GM18511 (cell line): Measurements from ENCODE around the gene DUSP5.

Source experiments
- ATAC-seq: cut with Tn5 transposase; IDR thresholded peaks from one replicate; pipeline ENCODE4 v1.9.1; 2021; ENCODE audit warnings: mild to moderate bottlenecking, moderate library complexity; ENCODE audit not compliant: unreplicated experiment

Gene DUSP5

GRCh38 chr10:110540031-110540430 lies 42.3 kb downstream of the DUSP5 start:
- no peak for ATAC-seq

- no peak for ATAC-seq
Observed at GRCh38 chr10:110544958-110545537, 47.3 kb downstream of the DUSP5 start.

DNA sequence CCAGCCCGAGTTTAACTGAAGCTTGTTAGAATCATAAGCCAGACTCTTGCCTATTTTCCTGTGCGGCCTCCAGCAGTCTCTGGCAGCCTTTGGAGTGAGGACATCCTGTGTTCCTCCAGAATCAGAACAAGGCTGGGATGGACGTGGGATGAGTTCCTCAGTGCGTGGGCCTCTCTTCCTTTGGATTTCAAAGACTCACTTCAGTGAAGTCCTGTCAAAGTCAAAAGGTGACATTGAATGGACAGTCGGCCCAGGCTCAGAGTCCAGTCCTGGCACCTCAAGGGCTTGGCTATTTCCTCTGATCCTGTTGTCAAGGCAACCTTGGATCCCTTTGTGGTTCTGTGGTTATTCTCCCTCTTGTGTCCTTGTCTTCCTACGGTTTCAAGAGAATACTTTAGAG lies 48.4 kb downstream of the DUSP5 start:
- no peak for ATAC-seq

GRCh38 chr10:110546499-110547110 lies 48.9 kb downstream of the DUSP5 start:
- no peak for ATAC-seq

GRCh38 chr10:110547139-110547761 lies 49.5 kb downstream of the DUSP5 start:
- ATAC-seq: no peak

- no peak for ATAC-seq
Observed at GRCh38 chr10:110548002-110548401, 50.3 kb downstream of the DUSP5 start.

- no peak for ATAC-seq
Observed at GRCh38 chr10:110549211-110549610, 51.5 kb downstream of the DUSP5 start.

DNA sequence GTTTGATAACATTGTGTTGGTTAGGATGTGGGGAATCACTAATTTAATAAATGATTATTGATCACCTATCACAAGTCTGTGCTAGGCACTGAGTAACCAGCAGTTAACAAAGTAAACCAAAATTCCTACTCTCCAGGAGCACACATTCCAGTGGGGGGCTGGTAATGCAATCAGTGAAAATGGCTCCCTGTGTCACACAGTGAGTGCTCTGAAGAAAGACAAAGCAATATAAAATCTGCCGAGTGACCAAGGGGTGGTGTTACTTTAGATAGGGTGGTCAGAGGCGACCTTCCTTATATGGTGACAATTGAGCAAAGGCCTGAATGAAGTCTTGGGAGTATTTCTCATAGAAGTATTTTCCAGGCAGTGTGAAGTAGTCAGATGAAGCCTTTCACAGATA lies 56.2 kb downstream of the DUSP5 start:
- ATAC-seq: no peak

GRCh38 chr10:110556296-110556695 lies 58.6 kb downstream of the DUSP5 start:
- ATAC-seq: no peak

DNA sequence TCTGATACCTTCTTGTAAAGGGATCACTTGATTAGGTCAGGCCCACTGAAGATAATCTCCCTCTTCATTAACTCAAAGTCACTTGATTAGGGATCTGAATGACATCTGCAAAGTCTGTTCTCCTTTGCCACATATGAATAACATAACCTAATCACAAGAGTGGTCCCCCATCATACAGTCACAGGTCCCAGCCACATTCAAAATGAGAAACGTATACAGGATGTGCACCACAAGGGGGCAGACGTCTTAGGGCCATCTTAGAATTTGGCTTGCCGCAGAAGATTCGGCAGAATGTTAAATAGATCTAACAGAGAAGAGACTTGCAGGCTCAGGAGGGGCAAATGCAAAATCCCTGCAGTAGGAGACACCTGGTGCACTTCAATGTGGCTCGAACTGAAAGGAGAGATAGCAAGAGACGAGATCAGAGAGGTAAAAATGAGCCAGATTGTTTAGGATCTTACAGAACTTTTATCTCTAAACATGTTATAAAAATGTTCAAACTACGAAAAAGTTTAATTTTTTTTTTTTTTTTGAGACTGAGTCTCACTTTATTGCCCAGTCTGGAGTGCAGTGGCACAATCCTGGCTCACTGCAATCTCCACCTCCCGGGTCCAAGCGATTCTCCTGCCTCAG lies 59.4 kb downstream of the DUSP5 start:
- ATAC-seq: peak; percentile 80

DNA sequence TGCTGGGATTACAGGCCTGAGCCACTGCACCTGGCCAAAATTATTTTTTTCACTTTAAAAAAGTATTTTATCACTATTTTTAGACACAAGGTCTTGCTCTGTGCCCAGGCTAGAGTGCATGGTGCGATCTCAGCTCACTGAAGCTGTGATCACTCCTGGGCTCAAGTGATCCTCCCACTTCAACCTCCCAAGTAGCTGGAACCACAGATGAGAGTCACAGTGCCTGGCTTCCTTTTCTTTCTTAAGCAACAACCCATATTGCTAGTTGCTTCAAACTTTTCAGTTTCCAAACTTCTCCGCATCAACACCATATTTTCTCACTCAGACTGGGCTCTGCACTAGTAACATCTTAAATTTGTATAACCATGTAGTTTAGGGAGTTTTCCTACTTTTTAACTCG lies 60.3 kb downstream of the DUSP5 start:
- no peak for ATAC-seq

- ATAC-seq: no peak
Observed at GRCh38 chr10:110560012-110560411, 62.3 kb downstream of the DUSP5 start.
